Neuron (in vitro differentiated cells): Measurements from ENCODE around the gene SSB.
"Not testable (repeated sequence)": the region's sequence is repeated elsewhere in the genome, so short reads cannot be mapped to it uniquely, and the experiment has no call there.

Source experiments
- H2AFZ ChIP-seq: one replicate; pipeline ENCODE4 v1.6.1; 2013; ENCODE audit warnings: low read depth, mild to moderate bottlenecking, inconsistent platforms, low read length, moderate library complexity
- H3K27me3 ChIP-seq: one replicate; pipeline ENCODE4 v1.6.1; 2013; ENCODE audit warnings: low read length; ENCODE audit not compliant: insufficient read depth
- H3K36me3 ChIP-seq: one replicate; pipeline ENCODE4 v1.6.1; 2013; ENCODE audit warnings: low read length; ENCODE audit not compliant: insufficient read depth
- H3K4me1 ChIP-seq: one replicate; pipeline ENCODE4 v1.6.1; 2013; ENCODE audit warnings: low read length; ENCODE audit not compliant: insufficient read depth
- H3K4me3 ChIP-seq: 2 replicates; pipeline ENCODE4 v1.5.1; 2013; ENCODE audit warnings: mild to moderate bottlenecking, low read length, moderate library complexity
- H3K9me3 ChIP-seq: one replicate; pipeline ENCODE4 v1.6.1; 2013; ENCODE audit warnings: low read length

SSB gene

GRCh38 chr2:169853041-169853668 is 54.5 kb downstream of the SSB start:
- no peaks in the 10 kb centered on the region for H3K27me3 ChIP-seq
- H3K4me1 ChIP-seq = no peaks in the 10 kb centered on the region
- peaks cover 7% of the 10 kb centered on the region for H3K36me3 ChIP-seq
- peaks cover 2% of the 10 kb centered on the region for H3K9me3 ChIP-seq
- H3K4me3 ChIP-seq = no peak overlapping the region
- no peak overlapping the region for H2AFZ ChIP-seq

- H2AFZ ChIP-seq, H3K9me3 ChIP-seq, H3K4me3 ChIP-seq, H3K4me1 ChIP-seq, H3K36me3 ChIP-seq, H3K27me3 ChIP-seq: not testable (repeated sequence)
These were observed 56.9 kb downstream of the SSB start for GRCh38 chr2:169855281-169856258.

DNA sequence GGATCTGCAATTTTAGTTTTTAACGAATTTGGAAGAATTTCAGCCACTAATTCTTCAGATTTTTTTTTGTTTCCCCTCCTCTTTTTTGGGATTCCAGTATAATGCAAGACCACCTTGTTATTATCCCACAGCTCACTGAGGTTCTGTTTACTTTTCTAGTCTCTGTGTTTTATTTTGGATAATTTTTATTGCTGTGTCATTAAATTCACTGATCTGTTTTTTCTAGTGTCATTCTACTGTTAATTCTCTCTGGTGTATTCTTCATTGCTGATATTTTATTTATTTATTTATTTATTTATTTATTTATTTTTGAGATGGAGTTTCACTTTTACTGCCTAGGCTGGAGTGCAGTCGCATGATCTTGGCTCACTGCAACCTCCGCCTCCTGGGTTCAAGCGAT is 60.8 kb downstream of the SSB start:
- no peaks in the 10 kb centered on the region for H3K27me3 ChIP-seq
- no peaks in the 10 kb centered on the region for H3K36me3 ChIP-seq
- no peaks in the 10 kb centered on the region for H3K4me1 ChIP-seq
- H3K9me3 ChIP-seq = peaks cover 4% of the 10 kb centered on the region
- no peak overlapping the region for H3K4me3 ChIP-seq
- no peak overlapping the region for H2AFZ ChIP-seq

- no peaks in the 10 kb centered on the region for H3K27me3 ChIP-seq
- H2AFZ ChIP-seq = no peak overlapping the region
- H3K4me1 ChIP-seq = no peaks in the 10 kb centered on the region
- H3K36me3 ChIP-seq = no peaks in the 10 kb centered on the region
- H3K4me3 ChIP-seq = no peak overlapping the region
- peaks cover 4% of the 10 kb centered on the region for H3K9me3 ChIP-seq
These were observed 61.5 kb downstream of the SSB start for GRCh38 chr2:169860149-169860548.
